H9 (cell line): Measurements from ENCODE around the gene TMEM174. TPM values are rescaled to one million over a fixed set of nuclear protein-coding genes. Genes with fewer than 3 reads are reported as not detected.
A peak's percentile ranks its signal among the peaks of the same experiment; 100 is the strongest.

ENCODE experiments used
- DNase-seq: peaks from one replicate; pipeline ENCODE4 v3.0.0-alpha.2; 2017
- H2AFZ ChIP-seq: one replicate; pipeline ENCODE4 v1.6.1; 2013; ENCODE audit warnings: mild to moderate bottlenecking, low read length, control low read depth, moderate library complexity
- H2AK5ac ChIP-seq: 2 replicates; pipeline ENCODE4 v1.6.1; 2013; ENCODE audit warnings: low read length, control low read depth, mixed read lengths; ENCODE audit not compliant: insufficient read length
- H2BK120ac ChIP-seq: one replicate; pipeline ENCODE4 v1.6.1; 2013; ENCODE audit warnings: low read depth, mild to moderate bottlenecking, low read length, control low read depth, inconsistent platforms; ENCODE audit not compliant: poor library complexity, severe bottlenecking
- H2BK12ac ChIP-seq: 2 replicates; pipeline ENCODE4 v1.6.1; 2013; ENCODE audit warnings: low read length, control low read depth, mixed read lengths, low read depth; ENCODE audit not compliant: insufficient read length
- H2BK15ac ChIP-seq: 2 replicates; pipeline ENCODE4 v1.6.1; 2013; ENCODE audit warnings: low read depth, low read length, control low read depth
- H2BK20ac ChIP-seq: one replicate; pipeline ENCODE4 v1.6.1; 2013; ENCODE audit warnings: low read depth, mild to moderate bottlenecking, low read length, control low read depth, inconsistent platforms; ENCODE audit not compliant: poor library complexity, severe bottlenecking
- H2BK5ac ChIP-seq: 2 replicates; pipeline ENCODE4 v1.6.1; 2013; ENCODE audit warnings: low read length, control low read depth, mixed read lengths; ENCODE audit not compliant: insufficient read length
- H3K14ac ChIP-seq: 2 replicates; pipeline ENCODE4 v1.6.1; 2013; ENCODE audit warnings: low read length, control low read depth; ENCODE audit not compliant: insufficient read depth
- H3K18ac ChIP-seq: 2 replicates; pipeline ENCODE4 v1.6.1; 2013; ENCODE audit warnings: low read depth, mild to moderate bottlenecking, mixed read lengths, low read length, control low read depth; ENCODE audit not compliant: insufficient read length
- H3K23ac ChIP-seq: 2 replicates; pipeline ENCODE4 v1.6.1; 2013; ENCODE audit warnings: low read length, control low read depth, mixed read lengths, low read depth; ENCODE audit not compliant: insufficient read length
- H3K23me2 ChIP-seq: 2 replicates; pipeline ENCODE4 v1.6.1; 2013; ENCODE audit warnings: low read depth, mild to moderate bottlenecking, mixed read lengths, low read length, control low read depth; ENCODE audit not compliant: insufficient read length, poor library complexity, severe bottlenecking
- H3K27ac ChIP-seq: 2 replicates; pipeline ENCODE4 v1.5.1; 2013; ENCODE audit warnings: low read length, control low read depth, mixed read lengths, low read depth; ENCODE audit not compliant: insufficient read length
- H3K27me3 ChIP-seq: 2 replicates; pipeline ENCODE4 v1.6.1; 2013; ENCODE audit warnings: low read length, control low read depth, inconsistent platforms; ENCODE audit not compliant: insufficient read depth
- H3K4ac ChIP-seq: 2 replicates; pipeline ENCODE4 v1.6.1; 2013; ENCODE audit warnings: low read depth, mild to moderate bottlenecking, control low read depth, inconsistent platforms, low read length, moderate library complexity
- H3K4me1 ChIP-seq: 2 replicates; pipeline ENCODE4 v1.6.1; 2013; ENCODE audit warnings: low read length, control low read depth, inconsistent platforms; ENCODE audit not compliant: insufficient read depth
- H3K4me2 ChIP-seq: 2 replicates; pipeline ENCODE4 v1.6.1; 2013; ENCODE audit warnings: low read length, control low read depth, mixed read lengths; ENCODE audit not compliant: insufficient read length, insufficient read depth
- H3K56ac ChIP-seq: 2 replicates; pipeline ENCODE4 v1.6.1; 2013; ENCODE audit warnings: low read depth, mild to moderate bottlenecking, mixed read lengths, low read length, control low read depth; ENCODE audit not compliant: insufficient read length
- H3K79me1 ChIP-seq: 2 replicates; pipeline ENCODE4 v1.6.1; 2013; ENCODE audit warnings: low read depth, mild to moderate bottlenecking, moderate library complexity, low read length, control low read depth, inconsistent platforms; ENCODE audit not compliant: insufficient read depth, poor library complexity, severe bottlenecking
- H3K79me2 ChIP-seq: 2 replicates; pipeline ENCODE4 v1.6.1; 2013; ENCODE audit warnings: low read length, control low read depth, inconsistent platforms; ENCODE audit not compliant: insufficient read depth
- H3K9ac ChIP-seq: 2 replicates; pipeline ENCODE4 v1.6.1; 2013; ENCODE audit warnings: low read length, control low read depth, mixed read lengths; ENCODE audit not compliant: insufficient read length; ENCODE audit errors: extremely low read depth
- H3K9me3 ChIP-seq: one replicate; pipeline ENCODE4 v1.6.1; 2013; ENCODE audit warnings: low read depth, low read length, inconsistent platforms; ENCODE audit not compliant: control insufficient read depth
- H3T11ph ChIP-seq: one replicate; pipeline ENCODE4 v1.6.1; 2013; ENCODE audit warnings: mild to moderate bottlenecking, low read length, control low read depth, inconsistent platforms
- H4K20me1 ChIP-seq: one replicate; pipeline ENCODE4 v1.6.1; 2013; ENCODE audit not compliant: control insufficient read depth, insufficient read length, insufficient read depth
- H4K5ac ChIP-seq: 2 replicates; pipeline ENCODE4 v1.6.1; 2013; ENCODE audit warnings: low read depth, mild to moderate bottlenecking, mixed read lengths, low read length, control low read depth; ENCODE audit not compliant: insufficient read length
- H4K8ac ChIP-seq: replicated peaks from 2 replicates; pipeline ENCODE4 v1.6.1; 2013; ENCODE audit warnings: low read length, control low read depth, mixed read lengths, low read depth; ENCODE audit not compliant: insufficient read length
- H4K91ac ChIP-seq: 2 replicates; pipeline ENCODE4 v1.6.1; 2013; ENCODE audit warnings: low read depth, mild to moderate bottlenecking, moderate library complexity, mixed read lengths, low read length, control low read depth; ENCODE audit not compliant: insufficient read length
- H3K27ac Mint-ChIP-seq, 3 experiments: 2 replicates in 2 of 3; 3 replicates in 1 of 3; pipeline ENCODE4 v1.8.0; 2020 to 2021; ENCODE audit warnings: mixed read lengths in 3 of 3, mild to moderate bottlenecking in 1 of 3, moderate library complexity in 1 of 3
- H3K27me3 Mint-ChIP-seq: 2 replicates; pipeline ENCODE4 v1.8.0; 2021; ENCODE audit warnings: low read depth, mild to moderate bottlenecking, moderate library complexity, mixed read lengths
- H3K36me3 Mint-ChIP-seq, 3 experiments: 2 replicates in 2 of 3; 3 replicates in 1 of 3; pipeline ENCODE4 v1.8.0; 2020 to 2021; ENCODE audit warnings: low read depth in 3 of 3, mixed read lengths in 3 of 3; ENCODE audit not compliant: insufficient read depth in 1 of 3
- H3K4me1 Mint-ChIP-seq, 2 experiments: 2 replicates each; pipeline ENCODE4 v1.8.0; 2020; ENCODE audit warnings: mixed read lengths in 2 of 2
- H3K4me3 Mint-ChIP-seq, 2 experiments: 2 replicates in 1 of 2; 3 replicates in 1 of 2; pipeline ENCODE4 v1.8.0; 2020 to 2021; ENCODE audit warnings: mild to moderate bottlenecking in 2 of 2, mixed read lengths in 2 of 2, moderate library complexity in 1 of 2
- H3K9me3 Mint-ChIP-seq, 2 experiments: 2 replicates in 1 of 2; 3 replicates in 1 of 2; pipeline ENCODE4 v1.8.0; 2020; ENCODE audit warnings: mild to moderate bottlenecking in 2 of 2, mixed read lengths in 2 of 2, moderate library complexity in 1 of 2
- WGBS: extraction: QIAGEN DNeasy Blood & Tissue Kit; methylation state at CpG from one replicate; pipeline ENCODE4 v1.1.7; 2013; ENCODE audit warnings: missing lambda C conversion rate, low lambda C conversion rate, mixed read lengths; ENCODE audit not compliant: insufficient read length; ENCODE audit errors: extremely low coverage; 5-methylcytosine and 5-hydroxymethylcytosine counted together
- total RNA-seq: library from RNA; stranded (reverse); gene quantifications from 2 replicates; pipeline ENCODE4 v1.2.1, GENCODE V29; 2021
- TF ChIP-seq, protein P1 (sequence below): fragments of 200-600 bp; sonication (generic); conservative IDR thresholded peaks from 3 replicates; pipeline ENCODE4 v1.8.0; 2021; ENCODE audit warnings: antibody characterized with exemption, mild to moderate bottlenecking

Gene TMEM174
- total RNA-seq, 1 experiment from 2014 or later, result not detected

DNA sequence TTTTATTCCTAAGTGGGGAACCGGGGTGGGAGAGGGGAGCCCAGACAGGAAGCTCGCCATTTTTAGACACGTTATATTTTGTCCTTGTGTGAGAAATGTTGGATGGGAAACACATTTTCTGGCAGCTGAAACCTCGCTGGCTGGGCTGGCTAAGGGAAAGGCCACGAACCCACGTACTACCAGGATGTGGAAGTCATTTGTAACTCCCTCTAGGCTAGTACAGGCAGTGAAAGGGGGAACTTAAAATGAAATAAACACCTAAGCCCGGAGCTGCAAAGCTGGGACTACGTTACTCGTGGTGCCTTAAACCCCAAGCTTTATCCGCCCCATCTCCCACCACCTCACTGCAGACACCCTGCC, 42.5 kb downstream of the TMEM174 start:
- no peaks in the 10 kb centered on the region for H3K79me2 ChIP-seq
- H2BK15ac ChIP-seq, result no peak overlapping the region
- H3K4me2 ChIP-seq, result peak overlapping the region; percentile 89
- H2BK12ac ChIP-seq, result no peak overlapping the region
- H3K23me2 ChIP-seq, result peaks cover 10% of the 10 kb centered on the region
- no peak overlapping the region for H4K91ac ChIP-seq
- no peaks in the 10 kb centered on the region for H3K9me3 ChIP-seq
- no peak overlapping the region for H3K27ac Mint-ChIP-seq
- H3K79me1 ChIP-seq, result no peaks in the 10 kb centered on the region
- H3T11ph ChIP-seq, result no peak overlapping the region
- H3K23ac ChIP-seq, result no peak overlapping the region
- no peak overlapping the region for H4K8ac ChIP-seq
- no peak overlapping the region for H3K4ac ChIP-seq
- H3K4me1 ChIP-seq, result peaks cover 2% of the 10 kb centered on the region; the same call in 1 of the 2 replicates
- H2AK5ac ChIP-seq, result no peak overlapping the region
- peaks cover 92% of the 10 kb centered on the region for H3K27me3 Mint-ChIP-seq
- H3K18ac ChIP-seq, result peak overlapping the region; percentile 58
- H3K56ac ChIP-seq, result no peak overlapping the region
- peaks cover 0 to 3% (median 0%) of the 10 kb centered on the region in 3 experiments; a peak in 2 of 7 replicates for H3K36me3 Mint-ChIP-seq
- no peak overlapping the region for H4K5ac ChIP-seq
- H4K20me1 ChIP-seq, result no peaks in the 10 kb centered on the region
- no peak for DNase-seq
- no peak overlapping the region for H2BK20ac ChIP-seq
- no peak overlapping the region for H3K27ac ChIP-seq
- H3K9ac ChIP-seq, result peak overlapping the region; percentile 39
- no peak overlapping the region for H2AFZ ChIP-seq
- WGBS, result no CpG with 5 or more reads among the region's 10 CpGs
- peak overlapping the region; percentile 60; the same call in 1 of the 2 replicates for H3K14ac ChIP-seq
- H3K4me3 Mint-ChIP-seq, result peak overlapping the region; percentile 58 to 75
- peaks cover 28% of the 10 kb centered on the region in 2 experiments for H3K4me1 Mint-ChIP-seq
- TF ChIP-seq, protein P1, sequence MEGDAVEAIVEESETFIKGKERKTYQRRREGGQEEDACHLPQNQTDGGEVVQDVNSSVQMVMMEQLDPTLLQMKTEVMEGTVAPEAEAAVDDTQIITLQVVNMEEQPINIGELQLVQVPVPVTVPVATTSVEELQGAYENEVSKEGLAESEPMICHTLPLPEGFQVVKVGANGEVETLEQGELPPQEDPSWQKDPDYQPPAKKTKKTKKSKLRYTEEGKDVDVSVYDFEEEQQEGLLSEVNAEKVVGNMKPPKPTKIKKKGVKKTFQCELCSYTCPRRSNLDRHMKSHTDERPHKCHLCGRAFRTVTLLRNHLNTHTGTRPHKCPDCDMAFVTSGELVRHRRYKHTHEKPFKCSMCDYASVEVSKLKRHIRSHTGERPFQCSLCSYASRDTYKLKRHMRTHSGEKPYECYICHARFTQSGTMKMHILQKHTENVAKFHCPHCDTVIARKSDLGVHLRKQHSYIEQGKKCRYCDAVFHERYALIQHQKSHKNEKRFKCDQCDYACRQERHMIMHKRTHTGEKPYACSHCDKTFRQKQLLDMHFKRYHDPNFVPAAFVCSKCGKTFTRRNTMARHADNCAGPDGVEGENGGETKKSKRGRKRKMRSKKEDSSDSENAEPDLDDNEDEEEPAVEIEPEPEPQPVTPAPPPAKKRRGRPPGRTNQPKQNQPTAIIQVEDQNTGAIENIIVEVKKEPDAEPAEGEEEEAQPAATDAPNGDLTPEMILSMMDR, result no peak
- no peak overlapping the region for H2BK5ac ChIP-seq
- H3K9me3 Mint-ChIP-seq, result peaks cover 4 to 10% of the 10 kb centered on the region in 2 experiments; a peak in 4 of 5 replicates
- H3K27me3 ChIP-seq, result peaks cover 16% of the 10 kb centered on the region; the same call in 1 of the 2 replicates
- H2BK120ac ChIP-seq, result no peak overlapping the region
